A549 (cell line): Measurements from ENCODE around the gene NRXN2.

Experiments
- CTCF ChIP-seq: fragments of >200 bp; sonication (Bioruptor Twin); formaldehyde crosslinking; IDR thresholded peaks from 3 replicates; pipeline ENCODE4 v1.5.1; 2016
- EP300 ChIP-seq, 2 experiments: fragments of >200 bp; sonication (Bioruptor Twin); formaldehyde crosslinking; IDR thresholded peaks; 2 replicates in 1 of 2; 3 replicates in 1 of 2; pipeline ENCODE4 v1.6.1; 2016 to 2017
- HDAC2 ChIP-seq: fragments of 200-600 bp; sonication (generic); IDR thresholded peaks from 2 replicates; pipeline ENCODE4 v1.6.1; 2016
- JUN ChIP-seq, 2 experiments: fragments of >200 bp; sonication (Bioruptor Twin); formaldehyde crosslinking; IDR thresholded peaks; 2 replicates in 1 of 2; 3 replicates in 1 of 2; pipeline ENCODE4 v1.6.1; 2016 to 2017
- JUNB ChIP-seq: fragments of >200 bp; sonication (Bioruptor Twin); formaldehyde crosslinking; IDR thresholded peaks from 2 replicates; pipeline ENCODE4 v1.6.1; 2016
- POLR2A ChIP-seq: IDR thresholded peaks from 2 replicates; pipeline ENCODE4 v1.6.1; 2012; ENCODE audit warnings: mild to moderate bottlenecking, low read length
- POLR2AphosphoS2 ChIP-seq: conservative IDR thresholded peaks from 2 replicates; pipeline ENCODE4 v1.6.1; 2012; ENCODE audit warnings: low read length, improper control_type of control experiment, inconsistent platforms
- RCOR1 ChIP-seq: fragments of 150-350 bp; IDR thresholded peaks from 2 replicates; pipeline ENCODE4 v1.6.1; 2014; ENCODE audit warnings: antibody characterized with exemption, low read length, low read depth
- RFX5 ChIP-seq: fragments of 450-650 bp; IDR thresholded peaks from 2 replicates; pipeline ENCODE4 v1.7.1; 2014; ENCODE audit warnings: antibody characterized with exemption, mild to moderate bottlenecking, moderate library complexity
- TF ChIP-seq, protein P1 (sequence below): IDR thresholded peaks from 2 replicates; pipeline ENCODE4 v1.6.1; 2012
- TF ChIP-seq, protein P2 (sequence below): IDR thresholded peaks from 2 replicates; pipeline ENCODE4 v1.6.1; 2012

GRCh38 chr11:64654958-64655541 lies 67.9 kb downstream of the NRXN2 start:
- TF ChIP-seq CTCF (no peak), JUNB (no peak), POLR2A (no peak), EP300 (IDR thresholded peaks at IDR 0.05) (no peak), POLR2AphosphoS2 (no peak), HDAC2 (no peak), RFX5 (no peak), JUN (IDR thresholded peaks at IDR 0.05) (no peak), RCOR1 (no peak)
- TF ChIP-seq, protein P1, sequence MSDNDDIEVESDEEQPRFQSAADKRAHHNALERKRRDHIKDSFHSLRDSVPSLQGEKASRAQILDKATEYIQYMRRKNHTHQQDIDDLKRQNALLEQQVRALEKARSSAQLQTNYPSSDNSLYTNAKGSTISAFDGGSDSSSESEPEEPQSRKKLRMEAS, result no peak
- TF ChIP-seq, protein P2, sequence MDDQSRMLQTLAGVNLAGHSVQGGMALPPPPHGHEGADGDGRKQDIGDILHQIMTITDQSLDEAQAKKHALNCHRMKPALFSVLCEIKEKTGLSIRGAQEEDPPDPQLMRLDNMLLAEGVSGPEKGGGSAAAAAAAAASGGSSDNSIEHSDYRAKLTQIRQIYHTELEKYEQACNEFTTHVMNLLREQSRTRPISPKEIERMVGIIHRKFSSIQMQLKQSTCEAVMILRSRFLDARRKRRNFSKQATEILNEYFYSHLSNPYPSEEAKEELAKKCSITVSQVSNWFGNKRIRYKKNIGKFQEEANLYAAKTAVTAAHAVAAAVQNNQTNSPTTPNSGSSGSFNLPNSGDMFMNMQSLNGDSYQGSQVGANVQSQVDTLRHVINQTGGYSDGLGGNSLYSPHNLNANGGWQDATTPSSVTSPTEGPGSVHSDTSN, result no peak
